Measurements from ENCODE around the gene ATP23.

Gene ATP23

DNA sequence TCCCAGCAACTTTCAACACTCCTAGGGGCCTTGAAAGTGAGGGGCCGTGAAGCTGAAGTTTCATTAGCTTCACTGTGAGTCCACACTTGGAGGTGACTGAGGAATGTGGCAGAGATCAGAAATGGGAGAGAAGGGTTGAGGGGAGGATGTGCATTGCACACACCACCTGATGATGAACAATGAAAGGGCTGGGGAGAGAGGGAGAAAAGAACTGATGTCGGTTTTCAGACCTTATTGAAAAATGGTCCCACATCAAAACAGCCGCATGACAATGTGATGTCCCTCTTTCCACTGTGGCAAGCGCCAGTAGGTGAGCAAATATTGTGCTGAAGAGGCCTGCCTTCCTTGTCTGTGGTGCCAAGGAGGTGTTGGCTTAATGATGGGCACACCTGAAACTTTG lies 32.3 kb upstream of the ATP23 start:
- DNase-seq, result no peak

DNA sequence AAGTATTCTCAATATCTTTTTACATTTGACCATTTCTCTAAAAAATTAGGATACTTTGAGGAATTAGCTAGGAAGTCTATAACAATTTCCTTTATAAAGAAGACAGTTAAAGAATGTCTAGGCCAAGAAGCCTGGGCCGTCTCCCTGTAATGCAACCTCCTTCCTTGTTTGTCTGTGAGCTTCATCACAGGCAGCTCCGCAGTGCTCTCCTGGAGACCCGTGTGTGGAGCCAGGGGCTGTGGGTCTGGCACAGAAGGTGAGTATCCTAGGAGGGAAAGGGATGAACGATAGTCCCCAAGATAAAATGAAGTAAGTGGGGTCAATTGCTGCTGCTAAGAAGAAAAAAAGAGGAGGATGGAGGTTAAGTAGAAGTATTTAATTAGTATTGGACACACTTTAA lies 31.8 kb upstream of the ATP23 start:
- DNase-seq, result no peak

DNA sequence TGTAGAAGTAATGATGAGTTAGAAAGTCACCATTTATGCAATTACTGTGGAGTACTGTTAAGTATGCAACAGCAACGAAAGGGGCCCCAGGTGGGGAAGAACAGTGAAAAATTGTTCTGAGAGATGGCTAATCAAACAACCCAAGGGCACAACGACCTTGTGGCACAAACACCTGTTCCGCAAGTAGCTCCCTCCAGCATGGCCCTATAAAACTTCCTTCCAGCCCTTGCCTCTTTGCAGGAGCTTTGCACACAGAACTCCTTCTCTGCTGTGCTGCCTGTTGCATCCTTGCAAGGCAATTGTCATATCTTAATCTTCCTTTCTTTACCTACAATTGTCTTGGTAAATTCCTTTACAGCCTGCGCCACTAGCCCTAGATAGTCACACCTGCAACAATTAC lies 23.2 kb upstream of the ATP23 start:
- no peak for DNase-seq

DNA sequence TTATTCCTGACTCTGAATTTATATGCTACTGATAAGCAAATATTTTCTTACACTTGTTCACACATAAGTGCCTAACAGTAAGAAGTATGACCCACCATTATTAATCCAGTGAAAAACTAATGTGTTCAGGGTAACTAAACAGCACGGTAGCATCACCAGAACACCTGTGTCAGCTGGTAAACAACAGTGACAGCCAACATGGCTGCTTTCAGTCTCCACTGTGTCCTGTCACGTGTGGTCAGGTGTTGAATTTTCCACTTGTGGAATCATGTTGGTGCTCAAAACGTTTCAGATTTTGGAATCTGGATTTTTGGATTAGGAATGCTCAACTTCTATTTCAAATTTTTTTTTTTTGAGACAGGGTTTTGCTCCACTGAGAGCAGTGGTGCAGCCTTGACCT lies 14.3 kb upstream of the ATP23 start:
- DNase-seq, result no peak

DNA sequence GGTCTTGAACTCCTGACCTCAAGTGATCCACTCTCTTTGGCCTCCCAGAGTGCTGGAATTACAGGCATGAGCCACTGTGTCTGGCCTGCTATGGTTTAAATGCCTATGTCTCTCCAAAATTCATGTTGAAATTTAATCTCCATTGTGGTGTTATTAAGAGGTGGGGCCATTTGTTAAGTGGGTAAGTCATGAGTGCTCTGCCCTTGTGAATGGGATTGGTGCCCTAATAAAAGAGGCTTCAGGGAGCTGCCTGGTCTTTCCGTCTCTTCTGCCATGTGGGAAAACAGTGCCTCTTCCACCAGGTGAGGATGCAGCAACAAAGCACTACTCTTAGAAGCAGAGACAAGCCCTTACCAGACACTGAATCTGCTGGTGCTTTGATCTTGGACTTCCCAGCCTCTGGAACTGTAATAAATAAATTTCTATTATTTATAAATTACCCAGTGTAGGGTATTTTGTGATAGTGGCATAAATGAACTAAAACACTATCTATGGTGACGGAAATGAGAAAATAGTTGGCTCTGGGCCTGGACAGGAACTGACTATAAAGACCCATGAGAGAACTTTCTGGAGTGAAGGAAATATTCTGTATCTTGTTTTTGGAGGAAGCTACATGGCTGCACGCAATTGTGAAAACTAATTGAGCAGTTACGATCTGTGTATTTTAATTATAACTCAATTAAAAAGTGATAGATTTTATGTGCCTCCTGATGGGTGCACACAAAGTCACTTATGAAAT lies 12.1 kb upstream of the ATP23 start:
- no peak for DNase-seq

DNA sequence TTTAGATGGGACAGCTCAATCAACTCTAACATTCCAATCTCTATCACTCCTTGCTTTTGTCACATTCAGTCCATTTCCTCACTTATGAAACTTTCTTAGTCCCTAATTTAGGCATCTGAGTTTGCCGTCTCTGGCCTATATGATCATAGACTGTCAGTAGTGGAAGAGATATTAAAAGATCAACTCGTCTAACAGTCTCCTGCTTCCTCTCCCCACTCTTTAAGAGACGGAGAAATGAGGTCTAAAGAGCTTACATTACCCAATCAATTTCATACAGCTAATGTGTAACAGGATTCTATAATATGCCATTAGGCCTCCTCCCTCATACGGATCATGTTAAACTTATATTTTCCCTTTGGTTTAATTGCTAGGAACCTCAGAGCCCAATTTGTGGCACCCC lies 6.5 kb upstream of the ATP23 start:
- no peak for DNase-seq

DNA sequence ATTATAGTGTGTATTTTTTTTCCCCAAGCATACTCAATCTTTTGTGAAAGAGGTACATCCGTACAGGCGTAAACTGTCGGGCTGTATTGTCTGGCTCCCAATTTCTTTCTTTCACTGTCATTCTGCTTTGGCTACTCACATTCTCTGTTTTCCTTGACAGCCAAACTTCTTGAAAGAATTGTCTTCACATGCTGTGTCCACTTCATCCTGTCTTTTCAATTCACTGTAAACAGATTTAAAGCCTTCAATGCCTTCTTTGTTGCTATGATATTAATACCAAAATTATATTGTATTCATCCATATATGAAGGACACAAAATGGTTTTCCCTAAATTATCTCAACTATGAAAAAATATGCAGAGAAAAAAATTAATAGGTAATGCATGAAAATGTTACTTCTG lies 6.0 kb upstream of the ATP23 start:
- DNase-seq, result no peak

DNA sequence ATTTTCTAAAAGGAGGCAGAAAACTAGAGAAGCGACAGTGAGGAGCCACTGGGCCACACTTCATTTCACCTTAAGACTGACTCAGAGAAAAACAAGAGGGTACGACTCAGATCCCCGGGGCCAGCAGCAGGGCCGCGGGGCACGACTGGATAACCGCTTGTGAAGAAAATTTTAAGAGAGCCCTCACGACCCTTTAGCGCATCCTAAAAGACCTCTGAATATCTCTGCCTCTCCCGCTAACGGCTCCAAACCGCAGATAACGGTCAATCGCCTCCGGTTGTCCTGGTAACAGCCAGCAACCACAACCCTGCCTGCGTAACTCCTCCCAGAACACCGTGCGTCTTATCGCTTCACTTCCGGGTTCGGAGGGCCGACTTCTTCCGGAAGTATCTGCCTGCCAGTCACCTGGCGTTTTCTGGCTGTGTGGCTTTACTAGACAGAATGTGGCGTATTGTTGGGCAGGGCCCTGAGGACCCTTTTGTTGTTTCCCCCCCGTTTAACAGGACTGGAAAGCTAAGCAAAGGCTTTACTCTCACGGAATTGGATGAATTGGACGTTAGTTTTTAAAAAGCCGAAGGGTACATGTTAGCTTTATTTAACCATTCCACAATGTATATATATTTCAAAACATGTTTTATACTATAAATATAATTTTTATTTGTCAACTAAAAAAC lies 5.4 kb upstream of the ATP23 start:
- DNase-seq, result peak; percentile 85 to 91

DNA sequence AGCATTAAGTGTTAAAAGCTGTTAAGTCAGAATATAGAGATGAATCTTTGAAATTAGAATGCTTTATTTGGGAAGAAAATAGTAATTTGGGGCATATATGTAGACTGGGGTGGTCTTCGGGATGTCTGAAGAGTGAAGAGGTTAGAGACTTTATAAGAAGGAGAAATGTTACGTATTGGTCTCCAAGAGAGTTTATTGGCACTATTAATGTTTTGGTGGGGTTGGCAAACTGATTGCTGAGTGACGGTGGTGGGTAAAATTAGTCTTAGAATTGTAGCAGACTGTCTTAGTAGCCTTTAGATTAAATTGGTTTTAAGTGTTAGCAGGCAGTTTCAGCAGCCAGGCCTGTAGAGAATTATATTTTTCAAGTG lies 4.9 kb upstream of the ATP23 start:
- DNase-seq, result no peak

DNA sequence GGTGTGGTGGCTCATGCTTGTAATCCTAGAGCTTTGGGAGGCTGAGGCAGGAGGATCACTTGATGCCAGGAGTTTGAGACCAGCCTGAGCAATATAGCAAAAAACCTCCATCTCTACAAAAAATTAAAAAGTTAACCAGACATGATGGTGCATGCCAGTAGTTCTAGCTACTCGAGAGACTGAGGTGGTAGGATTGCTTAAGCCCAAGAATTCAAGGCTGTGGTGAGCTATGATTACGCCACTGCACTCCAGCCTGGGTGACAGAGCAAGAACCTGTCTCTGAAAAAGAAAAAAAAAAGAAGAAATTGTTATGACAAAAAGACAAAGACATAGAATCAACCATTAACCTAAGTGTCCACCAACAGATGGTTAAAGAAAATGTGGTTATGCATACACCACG lies 2.1 kb upstream of the ATP23 start:
- no peak for DNase-seq

DNA sequence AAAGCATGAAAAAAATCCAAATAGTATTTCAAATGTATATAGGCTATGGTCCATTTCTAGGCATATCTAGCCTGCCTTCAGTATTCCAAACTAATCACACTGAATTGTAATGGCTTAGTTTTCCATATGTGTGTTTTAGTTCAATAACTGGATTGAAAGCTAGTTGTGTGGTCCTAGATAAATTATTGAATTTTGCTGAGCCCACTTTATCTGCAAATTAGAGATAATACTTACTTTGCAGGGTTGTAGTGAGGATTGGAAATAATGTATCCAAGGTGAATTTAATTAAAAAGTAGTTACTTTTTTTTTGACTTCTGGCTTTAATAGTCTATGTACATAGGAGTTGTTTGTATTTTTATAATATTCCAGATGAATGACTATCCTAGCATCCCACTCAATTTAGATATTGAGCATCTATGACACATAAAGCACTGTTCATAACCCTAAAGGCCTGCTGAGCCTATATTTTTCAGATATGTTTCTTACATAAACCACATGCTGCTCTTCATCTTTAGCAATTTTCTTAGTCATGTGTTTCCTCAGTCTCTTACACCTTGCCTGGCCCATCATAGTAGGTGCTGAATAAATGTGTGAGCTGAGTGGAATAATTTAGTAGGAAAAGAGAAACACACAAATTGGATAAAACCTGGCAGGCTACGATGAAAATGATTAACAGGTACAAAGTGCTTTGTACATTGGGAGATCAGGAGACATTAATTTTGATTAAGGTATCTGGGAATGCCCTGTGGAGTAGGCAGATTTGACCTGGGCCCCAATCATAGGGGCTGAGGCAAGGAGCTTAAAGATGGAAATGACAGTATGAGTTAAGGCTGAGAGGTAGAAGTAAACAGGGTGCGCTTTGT lies 1.1 kb upstream of the ATP23 start:
- no peak for DNase-seq

DNA sequence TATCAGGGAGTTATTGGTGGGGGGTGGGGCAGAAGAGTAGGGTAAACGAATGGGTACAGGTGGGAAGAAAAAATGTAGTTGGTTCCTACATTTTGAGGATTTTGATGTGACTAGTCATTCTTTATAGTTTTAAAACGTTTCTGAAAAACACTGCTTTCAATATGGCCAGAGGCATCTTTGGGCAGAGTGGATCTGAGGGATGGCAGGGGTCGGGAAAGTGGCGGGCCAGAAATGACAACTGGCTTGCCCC lies 527 bp upstream of the ATP23 start:
- DNase-seq, result no peak

DNA sequence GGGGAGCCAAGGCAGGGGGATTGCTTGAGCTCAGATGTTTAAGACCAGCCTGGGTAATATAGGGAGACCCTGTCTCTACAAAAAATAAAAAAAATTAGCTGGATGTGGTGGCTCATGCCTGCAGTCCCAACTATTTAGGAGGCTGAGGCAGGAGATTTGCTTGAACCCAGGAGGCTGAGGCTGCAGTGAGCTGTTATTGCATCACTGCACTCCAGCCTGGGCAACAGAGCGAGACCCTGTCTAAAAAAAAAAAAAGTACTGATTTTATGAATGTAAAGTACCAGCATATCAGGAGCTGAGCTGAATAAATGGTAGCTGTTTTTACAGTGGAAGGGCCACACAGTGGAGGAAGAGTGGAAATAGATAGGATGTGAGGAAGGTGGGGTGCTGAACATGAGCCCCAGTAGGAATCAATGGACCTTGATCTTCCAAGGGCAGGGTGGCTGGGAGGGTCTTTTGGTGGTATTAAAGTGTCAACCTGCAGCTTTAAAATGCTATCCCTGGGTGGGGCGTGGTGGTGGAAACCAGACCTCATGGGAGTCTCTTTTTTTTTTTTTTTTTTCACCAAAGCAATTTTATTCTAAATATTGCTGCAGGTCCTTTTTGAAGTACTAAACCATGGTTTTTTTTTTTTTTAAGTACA lies 2.2 kb downstream of the ATP23 start:
- no peak for DNase-seq

DNA sequence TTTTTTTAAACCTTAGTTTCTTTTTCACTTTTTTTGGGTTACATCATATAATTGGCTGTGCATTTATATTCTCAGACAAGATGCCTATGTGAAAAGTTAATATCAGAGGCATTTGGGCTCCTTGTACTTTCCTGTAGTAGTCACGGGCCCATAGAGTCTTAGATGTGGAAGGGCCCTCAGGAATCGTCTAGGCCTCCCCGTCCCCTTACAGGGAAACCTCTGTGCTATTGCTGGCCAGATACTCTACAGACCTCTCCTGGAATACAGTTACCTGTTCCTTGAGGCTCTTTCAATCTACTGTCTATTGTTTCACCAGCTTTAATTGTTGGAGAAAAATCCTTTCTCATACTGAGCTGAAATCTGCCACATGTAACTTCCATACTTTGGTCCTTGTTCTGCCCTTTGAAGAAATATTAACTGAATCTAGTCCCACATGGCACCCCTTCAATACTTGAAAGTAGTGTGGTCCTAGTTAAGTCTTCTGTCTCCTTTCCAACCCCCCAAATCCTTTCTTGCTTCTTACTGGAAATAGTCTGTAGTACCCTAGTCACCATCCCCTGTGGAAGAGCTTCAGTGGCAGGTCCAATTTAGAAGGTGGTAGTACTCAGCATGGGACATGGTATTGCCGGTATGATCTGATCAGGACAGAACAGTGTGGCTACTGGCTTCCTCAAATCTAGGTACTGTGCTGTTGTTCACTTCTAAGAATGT lies 3.1 kb downstream of the ATP23 start:
- no peak for DNase-seq

DNA sequence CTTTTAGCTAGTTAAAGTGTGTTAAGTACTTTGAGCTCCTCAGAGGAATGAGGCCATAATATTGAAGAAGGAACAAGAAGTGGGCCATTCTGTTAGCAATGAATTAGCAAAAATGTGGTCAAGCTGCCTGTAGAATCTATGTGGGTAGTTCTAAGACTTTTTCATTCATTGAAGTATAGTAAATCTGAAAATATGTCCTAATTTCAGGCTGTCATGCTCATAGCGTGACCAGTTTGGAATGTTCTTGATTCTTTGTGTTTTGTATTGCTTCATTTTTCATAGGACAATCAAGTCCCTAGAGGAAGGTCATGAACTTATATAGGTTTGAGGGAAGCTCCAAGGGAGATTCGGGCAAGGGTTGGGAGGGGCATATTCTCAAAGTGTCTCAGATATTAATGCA lies 11.4 kb downstream of the ATP23 start:
- no peak for DNase-seq

DNA sequence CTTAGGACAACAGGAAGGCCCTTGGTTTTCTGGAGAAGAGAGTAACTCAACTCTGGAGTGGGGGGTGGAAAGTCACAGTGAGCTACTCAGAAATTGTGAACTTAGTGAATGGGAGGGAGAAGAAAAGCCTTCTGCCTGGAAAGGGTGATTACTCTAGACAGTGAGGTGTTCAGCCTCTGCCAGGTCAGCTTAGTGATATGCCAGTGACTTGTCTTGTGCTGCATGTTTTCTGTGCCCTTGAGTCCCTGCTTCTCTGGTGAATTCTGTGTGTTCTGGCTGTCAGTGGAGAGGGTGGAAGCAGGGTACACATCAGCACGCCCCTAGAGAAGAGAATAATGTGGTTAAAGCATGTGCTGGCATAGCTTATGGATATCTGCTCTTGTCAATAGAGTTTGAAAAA lies 13.4 kb downstream of the ATP23 start:
- DNase-seq, result no peak

DNA sequence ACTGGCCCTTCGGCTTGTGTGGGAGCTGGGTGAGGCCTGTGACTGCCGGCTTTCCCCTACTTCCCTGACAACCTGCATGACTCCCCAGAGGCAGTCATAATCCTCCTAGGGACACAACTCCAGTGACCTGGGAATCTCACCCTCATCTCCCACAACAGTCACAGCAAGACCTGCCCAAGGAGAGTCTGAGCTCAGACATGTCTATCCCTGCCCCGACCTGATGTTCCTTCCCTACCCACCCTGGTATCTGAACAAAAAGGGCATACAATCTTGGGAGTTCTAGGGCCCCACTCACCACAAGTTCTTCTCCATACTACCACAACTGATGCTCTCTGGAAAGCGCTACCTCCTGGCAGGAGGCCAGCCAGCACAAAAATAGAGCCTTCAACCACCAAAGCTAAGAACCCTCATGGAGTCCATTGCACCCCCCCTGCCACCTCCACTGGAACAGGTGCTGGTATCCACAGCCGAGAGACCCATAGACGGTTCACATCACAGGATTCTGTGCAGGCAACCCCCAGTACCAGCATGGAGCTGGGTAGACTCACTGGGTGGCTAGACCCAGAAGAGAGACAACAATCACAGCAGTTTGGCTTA lies 16.8 kb downstream of the ATP23 start:
- DNase-seq, result no peak

DNA sequence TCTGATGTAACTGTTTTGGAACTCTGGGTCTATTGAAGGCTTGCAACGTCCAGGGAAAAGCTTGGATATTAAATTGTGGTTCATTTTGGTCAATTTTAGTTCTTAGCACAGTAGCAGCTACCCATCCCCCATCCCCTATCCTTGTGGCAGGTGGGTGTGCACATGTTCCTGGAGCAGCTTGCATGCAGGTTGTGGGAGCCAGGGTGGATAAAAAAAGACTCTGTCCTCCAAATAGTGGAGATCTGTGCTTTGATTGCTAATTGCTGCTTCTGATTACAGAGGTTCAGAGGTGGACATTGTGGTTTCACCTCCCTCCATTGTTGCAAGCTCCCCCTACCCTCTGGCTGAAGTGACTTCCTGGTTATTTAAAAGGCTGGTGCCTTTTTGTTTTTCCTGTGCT lies 23.1 kb downstream of the ATP23 start:
- DNase-seq, result no peak

DNA sequence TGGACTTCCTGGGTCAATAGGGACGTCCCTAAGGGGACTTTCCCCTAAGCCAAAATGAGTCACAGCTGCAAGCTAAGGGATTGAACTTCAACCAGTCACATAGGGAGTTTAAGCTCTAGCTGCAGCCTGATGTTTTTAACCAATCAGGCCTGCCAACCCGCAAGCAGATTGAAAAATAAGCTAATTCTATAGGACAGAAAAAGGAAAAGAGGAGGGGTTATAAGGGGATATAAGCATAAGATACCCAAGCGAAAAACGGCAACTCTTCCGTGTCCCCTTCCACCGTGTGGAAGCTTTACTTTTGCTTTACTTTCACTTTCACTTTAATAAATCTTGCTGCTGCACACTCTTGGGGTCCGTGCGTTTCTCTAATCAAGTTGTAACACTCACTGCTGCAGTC lies 24.4 kb downstream of the ATP23 start:
- no peak for DNase-seq

DNA sequence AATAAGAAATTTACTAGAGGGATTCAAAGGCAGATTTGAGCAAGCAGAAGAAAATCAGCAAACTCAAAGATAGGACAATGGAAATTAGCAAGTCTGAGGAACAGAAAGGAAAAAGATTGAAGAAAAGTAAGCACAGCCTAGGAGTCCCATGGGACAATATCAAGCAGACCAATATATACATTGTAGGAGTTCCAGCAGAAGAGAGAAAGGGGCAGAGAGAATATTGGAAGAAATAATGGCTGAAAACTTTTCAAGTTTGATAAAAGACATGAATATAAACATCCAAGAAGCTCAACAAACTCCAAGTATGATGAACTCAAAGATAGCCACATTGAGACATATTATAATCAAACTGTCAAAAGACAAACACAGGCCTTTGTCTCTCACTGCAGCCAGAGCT lies 25.2 kb downstream of the ATP23 start:
- DNase-seq, result no peak

DNA sequence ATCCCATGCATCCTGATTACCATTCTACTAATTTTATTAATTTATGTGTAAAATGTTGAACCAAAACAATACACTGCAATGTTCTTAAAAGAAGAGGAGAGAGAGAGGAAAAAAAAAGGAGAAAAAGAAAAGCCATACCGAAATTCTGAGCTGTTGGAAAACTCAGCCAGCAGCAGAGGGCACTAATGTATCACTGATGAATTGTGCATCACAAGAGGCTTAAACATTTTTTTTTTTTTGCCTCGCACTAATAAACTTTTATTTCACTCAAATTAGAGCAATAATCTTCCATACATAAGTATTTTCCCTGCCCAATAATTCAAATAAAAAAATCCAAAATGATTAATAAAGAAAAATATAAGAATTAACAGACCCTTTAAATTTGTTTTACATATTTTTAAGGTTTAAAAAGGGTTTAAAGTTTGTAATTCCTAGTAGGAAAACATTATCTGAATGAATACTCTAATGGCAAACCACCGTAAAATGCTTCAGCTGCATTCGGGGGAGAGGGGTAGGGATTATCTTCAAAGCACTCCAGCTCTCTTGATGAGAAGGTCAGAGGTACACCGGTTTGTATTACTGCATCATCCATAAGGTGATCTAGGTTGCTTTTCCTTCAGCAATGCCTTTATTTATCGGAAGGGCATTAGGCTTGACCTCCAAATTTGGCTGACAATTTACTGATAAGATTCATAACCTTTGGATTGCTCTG lies 41.9 kb downstream of the ATP23 start:
- DNase-seq, result peak in 1 of 2 donors; percentile 34
